Mesendoderm (in vitro differentiated cells): ENCODE results near the gene HOXC13. TPM values are rescaled to one million over a fixed set of nuclear protein-coding genes. Genes with fewer than 3 reads are reported as not detected.

ENCODE experiments used
- DNase-seq: peaks from one replicate; pipeline ENCODE4 v3.0.0; 2013
- H2AK5ac ChIP-seq: 2 replicates; pipeline ENCODE4 v1.6.1; 2013; ENCODE audit warnings: low read length, inconsistent platforms
- H2BK120ac ChIP-seq: 2 replicates; pipeline ENCODE4 v1.6.1; 2013; ENCODE audit warnings: low read depth, mild to moderate bottlenecking, low read length, moderate library complexity, mixed read lengths
- H2BK15ac ChIP-seq: replicated peaks from 2 replicates; pipeline ENCODE4 v1.6.1; 2013; ENCODE audit warnings: low read depth, mild to moderate bottlenecking, moderate library complexity
- H2BK5ac ChIP-seq: 2 replicates; pipeline ENCODE4 v1.6.1; 2013; ENCODE audit warnings: low read length, inconsistent platforms
- H3K18ac ChIP-seq: 2 replicates; pipeline ENCODE4 v1.6.1; 2013; ENCODE audit warnings: mild to moderate bottlenecking, low read length, mixed read lengths
- H3K23ac ChIP-seq: one replicate; pipeline ENCODE4 v1.6.1; 2013; ENCODE audit warnings: low read length
- H3K27ac ChIP-seq: 2 replicates; pipeline ENCODE4 v1.5.1; 2013; ENCODE audit warnings: low read depth, mild to moderate bottlenecking, inconsistent platforms, low read length, moderate library complexity
- H3K27me3 ChIP-seq: 2 replicates; pipeline ENCODE4 v1.6.1; 2013; ENCODE audit warnings: low read length, control low read depth, mild to moderate bottlenecking, inconsistent platforms; ENCODE audit not compliant: insufficient read depth, poor library complexity
- H3K36me3 ChIP-seq: 2 replicates; pipeline ENCODE4 v1.6.1; 2013; ENCODE audit warnings: low read length, inconsistent platforms; ENCODE audit not compliant: control insufficient read depth, insufficient read depth
- H3K4ac ChIP-seq: one replicate; pipeline ENCODE4 v1.6.1; 2013; ENCODE audit warnings: low read depth, mild to moderate bottlenecking, low read length, moderate library complexity
- H3K4me1 ChIP-seq: 2 replicates; pipeline ENCODE4 v1.6.1; 2013; ENCODE audit warnings: low read depth, low read length, inconsistent platforms; ENCODE audit not compliant: control insufficient read depth
- H3K4me2 ChIP-seq: 2 replicates; pipeline ENCODE4 v1.6.1; 2013; ENCODE audit warnings: low read length
- H3K4me3 ChIP-seq: 2 replicates; pipeline ENCODE4 v1.5.1; 2013; ENCODE audit warnings: mild to moderate bottlenecking, low read length
- H3K56ac ChIP-seq: one replicate; pipeline ENCODE4 v1.6.1; 2013; ENCODE audit warnings: low read length
- H3K79me1 ChIP-seq: 2 replicates; pipeline ENCODE4 v1.6.1; 2013; ENCODE audit warnings: low read length, inconsistent platforms
- H3K79me2 ChIP-seq: 2 replicates; pipeline ENCODE4 v1.6.1; 2013; ENCODE audit warnings: mild to moderate bottlenecking, low read length; ENCODE audit not compliant: control insufficient read depth, insufficient read depth
- H3K9ac ChIP-seq: 2 replicates; pipeline ENCODE4 v1.6.1; 2013; ENCODE audit warnings: low read length, inconsistent platforms
- H4K5ac ChIP-seq: one replicate; pipeline ENCODE4 v1.6.1; 2013; ENCODE audit warnings: low read length
- H4K8ac ChIP-seq: one replicate; pipeline ENCODE4 v1.6.1; 2013; ENCODE audit warnings: low read depth, mild to moderate bottlenecking, control low read depth, low read length, moderate library complexity
- WGBS: extraction: QIAGEN DNeasy Blood & Tissue Kit; methylation state at CpG from one replicate; pipeline ENCODE4 v1.1.7; 2013; ENCODE audit warnings: low lambda C conversion rate, missing lambda C conversion rate; ENCODE audit not compliant: insufficient coverage; ENCODE audit errors: extremely low coverage; 5-methylcytosine and 5-hydroxymethylcytosine counted together
- small RNA-seq: library from polyadenylated mRNA; stranded (forward); fragments of <200 nt; extraction: miRNeasy Mini kit (QIAGEN cat#:217004); gene quantifications from one replicate; pipeline ENCODE3, GENCODE V24; 2013; ENCODE audit not compliant: insufficient read depth

HOXC13 gene

GRCh38 chr12:53994009-53994263 is 55.3 kb downstream of the HOXC13 start:
- Histone ChIP-seq H3K23ac (no peak overlapping the region), H3K4ac (no peak overlapping the region), H4K5ac (no peak overlapping the region), H3K79me1 (no peaks in the 10 kb centered on the region), H3K27ac (no peak overlapping the region), H2AK5ac (no peak overlapping the region), H3K36me3 (no peaks in the 10 kb centered on the region), H3K4me3 (no peak overlapping the region), H3K9ac (no peak overlapping the region), H3K79me2 (no peaks in the 10 kb centered on the region), H3K18ac (no peak overlapping the region), H3K4me1 (no peaks in the 10 kb centered on the region), H3K27me3 (peaks cover 96% of the 10 kb centered on the region), H4K8ac (no peak overlapping the region), H2BK120ac (no peak overlapping the region), H2BK5ac (no peak overlapping the region), H3K56ac (no peak overlapping the region), H2BK15ac (no peak overlapping the region), H3K4me2 (no peak overlapping the region)
- no peak for DNase-seq
- no CpG with 5 or more reads among the region's 19 CpGs for WGBS

GRCh38 chr12:53994264-53995001 is 55.8 kb downstream of the HOXC13 start:
- Histone ChIP-seq H3K4me2 (no peak overlapping the region), H2BK120ac (no peak overlapping the region), H3K4ac (no peak overlapping the region), H2BK15ac (no peak overlapping the region), H2BK5ac (no peak overlapping the region), H3K4me1 (no peaks in the 10 kb centered on the region), H3K18ac (no peak overlapping the region), H3K23ac (no peak overlapping the region), H3K36me3 (no peaks in the 10 kb centered on the region), H4K5ac (no peak overlapping the region), H3K4me3 (no peak overlapping the region), H3K27ac (no peak overlapping the region), H3K9ac (no peak overlapping the region), H3K56ac (no peak overlapping the region), H3K79me2 (no peaks in the 10 kb centered on the region), H3K79me1 (no peaks in the 10 kb centered on the region), H4K8ac (no peak overlapping the region), H2AK5ac (no peak overlapping the region), H3K27me3 (peaks cover 95% of the 10 kb centered on the region)
- DNase-seq: no peak
- no CpG with 5 or more reads among the region's 60 CpGs for WGBS

GRCh38 chr12:53995002-53995377 is 56.4 kb downstream of the HOXC13 start:
- Histone ChIP-seq H4K8ac (no peak overlapping the region), H3K4me2 (no peak overlapping the region), H3K9ac (no peak overlapping the region), H3K4me3 (no peak overlapping the region), H3K27ac (no peak overlapping the region), H3K18ac (no peak overlapping the region), H3K56ac (no peak overlapping the region), H4K5ac (no peak overlapping the region), H3K4me1 (no peaks in the 10 kb centered on the region), H2BK15ac (no peak overlapping the region), H3K4ac (no peak overlapping the region), H3K27me3 (peaks cover 96% of the 10 kb centered on the region), H3K36me3 (no peaks in the 10 kb centered on the region), H2BK120ac (no peak overlapping the region), H3K79me2 (no peaks in the 10 kb centered on the region), H2BK5ac (no peak overlapping the region), H3K79me1 (no peaks in the 10 kb centered on the region), H2AK5ac (no peak overlapping the region), H3K23ac (no peak overlapping the region)
- WGBS: no CpG with 5 or more reads among the region's 17 CpGs
- DNase-seq: no peak

- Histone ChIP-seq H3K56ac (no peak overlapping the region), H4K5ac (no peak overlapping the region), H3K4ac (no peak overlapping the region), H3K79me2 (no peaks in the 10 kb centered on the region), H3K27ac (no peak overlapping the region), H3K4me2 (peak overlapping the region; percentile 13), H2BK5ac (no peak overlapping the region), H3K23ac (no peak overlapping the region), H3K4me3 (no peak overlapping the region), H3K18ac (no peak overlapping the region), H2BK120ac (no peak overlapping the region), H2BK15ac (no peak overlapping the region), H2AK5ac (no peak overlapping the region), H3K27me3 (peaks cover 96% of the 10 kb centered on the region), H3K9ac (no peak overlapping the region), H3K79me1 (no peaks in the 10 kb centered on the region), H4K8ac (no peak overlapping the region), H3K36me3 (no peaks in the 10 kb centered on the region), H3K4me1 (no peaks in the 10 kb centered on the region)
- WGBS: no CpG with 5 or more reads among the region's 48 CpGs
- no peak for DNase-seq
These were observed 57.0 kb downstream of the HOXC13 start for GRCh38 chr12:53995378-53996239.

Small RNA genes lying within 50 kb of the gene (small RNA-seq; reads per million reads assigned to genes)
- gene AC012531.3 (not detected), gene AC012531.4 (not detected), gene MIR196A2 (1.3 reads per million), gene RF01905 (not detected), gene RF01906 (not detected)
